HFF-Myc (cell line): ENCODE data around the gene CLK2.
"Not testable (repeated sequence)": the region's sequence is repeated elsewhere in the genome, so short reads cannot be mapped to it uniquely, and the experiment has no call there.

Experiments
- DNase-seq: peaks from one replicate; pipeline ENCODE4 v3.0.0-alpha.2; 2011; ENCODE audit warnings: low read depth; ENCODE audit errors: extremely low read depth
- H3K4me3 ChIP-seq: replicated peaks from 2 replicates; pipeline ENCODE4 v1.5.1; 2011; ENCODE audit warnings: low read depth, mild to moderate bottlenecking, control low read depth, low read length
- TF ChIP-seq, protein P1 (sequence below): IDR thresholded peaks from 2 replicates; pipeline ENCODE4 v1.5.1; 2012; ENCODE audit warnings: mild to moderate bottlenecking, low read depth, low read length, control low read depth; ENCODE audit errors: missing control alignments

The CLK2 gene

DNA sequence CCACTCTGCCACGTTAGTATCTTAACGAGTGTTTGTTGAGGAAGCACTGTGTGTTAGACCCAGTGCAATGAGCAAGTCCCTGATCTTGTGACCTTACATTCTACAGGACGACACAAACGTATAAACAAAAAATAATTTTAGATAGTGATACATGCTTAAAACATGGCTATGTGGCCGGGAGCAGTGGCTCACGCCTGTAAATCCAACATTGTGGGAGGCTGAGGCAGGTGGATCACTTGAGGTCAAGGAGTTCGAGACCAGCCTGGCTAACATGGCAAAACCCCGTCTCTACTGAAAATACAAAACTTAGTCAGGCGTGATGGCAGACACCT is 45.2 kb downstream of the CLK2 start:
- H3K4me3 ChIP-seq: peak overlapping the region; percentile 89
- DNase-seq: no peak
- TF ChIP-seq, protein P1, sequence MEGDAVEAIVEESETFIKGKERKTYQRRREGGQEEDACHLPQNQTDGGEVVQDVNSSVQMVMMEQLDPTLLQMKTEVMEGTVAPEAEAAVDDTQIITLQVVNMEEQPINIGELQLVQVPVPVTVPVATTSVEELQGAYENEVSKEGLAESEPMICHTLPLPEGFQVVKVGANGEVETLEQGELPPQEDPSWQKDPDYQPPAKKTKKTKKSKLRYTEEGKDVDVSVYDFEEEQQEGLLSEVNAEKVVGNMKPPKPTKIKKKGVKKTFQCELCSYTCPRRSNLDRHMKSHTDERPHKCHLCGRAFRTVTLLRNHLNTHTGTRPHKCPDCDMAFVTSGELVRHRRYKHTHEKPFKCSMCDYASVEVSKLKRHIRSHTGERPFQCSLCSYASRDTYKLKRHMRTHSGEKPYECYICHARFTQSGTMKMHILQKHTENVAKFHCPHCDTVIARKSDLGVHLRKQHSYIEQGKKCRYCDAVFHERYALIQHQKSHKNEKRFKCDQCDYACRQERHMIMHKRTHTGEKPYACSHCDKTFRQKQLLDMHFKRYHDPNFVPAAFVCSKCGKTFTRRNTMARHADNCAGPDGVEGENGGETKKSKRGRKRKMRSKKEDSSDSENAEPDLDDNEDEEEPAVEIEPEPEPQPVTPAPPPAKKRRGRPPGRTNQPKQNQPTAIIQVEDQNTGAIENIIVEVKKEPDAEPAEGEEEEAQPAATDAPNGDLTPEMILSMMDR: no peak

DNA sequence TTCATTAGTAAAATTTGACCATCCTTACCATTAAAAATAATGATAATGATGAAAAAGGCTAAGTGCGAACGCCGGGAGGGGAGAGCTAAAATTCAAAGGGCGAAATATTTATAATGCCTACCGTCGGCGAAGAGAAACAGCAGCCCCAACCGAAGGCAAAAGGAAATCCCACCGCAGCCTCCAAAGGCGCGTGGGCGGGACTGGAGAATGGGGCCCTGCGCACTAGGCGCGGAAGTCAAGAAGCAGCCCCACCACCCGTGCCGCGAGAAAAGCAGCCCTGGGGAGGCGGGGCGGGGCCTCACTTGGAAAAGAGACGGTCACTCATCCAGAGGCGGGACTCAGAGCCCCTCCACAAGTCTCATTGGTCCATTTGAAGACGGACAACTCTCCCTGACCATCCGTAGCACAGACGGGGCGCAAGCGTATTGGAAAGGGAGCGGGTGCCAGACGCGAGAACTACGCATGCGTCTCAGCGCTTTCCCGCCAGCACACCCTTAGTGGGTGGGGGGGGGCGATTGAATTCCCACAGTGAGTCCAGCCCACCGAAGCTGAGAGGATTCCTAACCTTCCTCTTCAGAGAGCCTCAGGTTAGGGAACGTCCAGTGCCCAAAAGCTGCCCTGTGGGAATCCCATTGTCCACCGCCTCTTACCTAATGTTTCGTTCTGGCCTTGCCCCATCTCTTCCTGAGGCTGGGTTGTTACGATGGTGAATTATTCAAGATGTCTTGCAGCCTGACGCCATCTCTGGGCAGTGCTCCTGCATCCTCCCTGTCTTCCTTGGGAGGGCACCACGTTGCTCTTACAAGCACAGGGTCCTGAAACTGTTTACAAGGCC is 45.8 kb downstream of the CLK2 start:
- H3K4me3 ChIP-seq: peak overlapping the region; percentile 89
- TF ChIP-seq, protein P1: no peak
- DNase-seq: peak; percentile 98

DNA sequence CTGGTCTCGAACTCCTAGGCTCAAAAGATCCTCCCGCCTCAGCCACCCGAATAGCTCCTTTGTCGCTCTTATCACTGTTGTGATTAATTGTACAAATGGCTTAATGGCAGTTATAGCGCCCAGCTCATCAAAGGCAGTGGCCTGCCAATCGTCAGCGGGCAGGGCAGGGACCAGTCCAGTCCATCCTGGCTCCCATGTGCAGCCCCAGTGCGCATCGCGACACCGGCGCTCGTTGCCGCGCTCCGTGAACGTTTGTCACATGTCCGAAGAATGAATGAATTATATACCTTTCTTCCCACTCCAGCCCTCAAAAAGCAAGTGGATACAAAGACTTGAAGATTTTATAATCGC is 46.4 kb downstream of the CLK2 start:
- DNase-seq: no peak
- TF ChIP-seq, protein P1: no peak
- peak overlapping the region; percentile 89 for H3K4me3 ChIP-seq

DNA sequence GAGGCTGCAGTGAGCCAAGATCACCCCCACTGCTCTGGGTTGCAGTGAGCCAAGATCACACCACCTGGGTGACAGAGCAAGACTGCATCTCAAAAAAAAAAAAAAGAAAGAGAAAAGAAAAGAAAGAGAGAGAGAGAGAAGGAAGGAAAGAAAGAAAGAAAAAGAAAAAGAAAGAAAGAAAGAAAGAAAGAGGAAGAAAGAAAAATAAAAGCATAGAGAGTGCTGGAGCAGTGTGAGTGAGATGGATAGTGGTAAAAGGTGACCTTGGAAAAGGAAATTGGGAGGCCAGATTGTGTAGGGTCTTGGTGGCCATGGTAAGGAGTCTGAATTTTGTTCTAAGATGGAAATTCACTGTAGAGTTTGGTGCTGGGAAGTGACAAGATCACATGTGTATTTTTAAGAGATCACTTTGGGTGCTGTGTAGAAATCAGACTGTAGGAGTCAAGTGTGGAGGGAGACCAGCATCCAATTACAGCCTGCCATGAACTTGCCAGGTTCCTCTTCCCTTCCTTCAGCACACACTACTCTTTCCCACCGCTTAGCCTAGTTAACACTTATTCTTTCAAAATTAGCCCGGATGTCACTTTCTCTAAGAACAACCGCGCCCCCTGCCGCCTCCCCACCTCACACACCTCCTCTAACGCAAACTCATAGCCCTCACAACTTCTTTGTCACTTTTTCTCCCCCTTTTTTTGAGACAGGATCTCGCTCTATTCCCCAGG is 47.0 kb downstream of the CLK2 start:
- no peak for DNase-seq
- peak overlapping the region; percentile 89 for H3K4me3 ChIP-seq
- TF ChIP-seq, protein P1: peak; percentile 59

DNA sequence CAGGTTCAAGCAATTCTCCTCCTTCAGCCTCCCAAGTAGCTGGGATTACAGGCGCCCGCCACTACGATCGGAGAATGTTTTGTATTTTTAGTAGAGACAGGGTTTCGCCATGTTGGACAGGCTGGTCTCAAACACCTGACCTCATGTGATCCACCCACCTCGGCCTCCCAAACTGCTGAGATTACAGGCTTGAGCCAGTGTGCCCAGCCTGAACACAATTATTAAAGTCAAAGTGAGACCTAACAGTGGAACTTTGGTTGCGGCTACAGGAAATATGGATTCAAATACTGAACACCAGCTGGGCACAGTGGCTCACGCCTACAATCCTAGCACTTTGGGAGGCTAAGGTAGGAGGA is 47.9 kb downstream of the CLK2 start:
- peak overlapping the region; percentile 89 for H3K4me3 ChIP-seq
- DNase-seq: not testable (repeated sequence)

DNA sequence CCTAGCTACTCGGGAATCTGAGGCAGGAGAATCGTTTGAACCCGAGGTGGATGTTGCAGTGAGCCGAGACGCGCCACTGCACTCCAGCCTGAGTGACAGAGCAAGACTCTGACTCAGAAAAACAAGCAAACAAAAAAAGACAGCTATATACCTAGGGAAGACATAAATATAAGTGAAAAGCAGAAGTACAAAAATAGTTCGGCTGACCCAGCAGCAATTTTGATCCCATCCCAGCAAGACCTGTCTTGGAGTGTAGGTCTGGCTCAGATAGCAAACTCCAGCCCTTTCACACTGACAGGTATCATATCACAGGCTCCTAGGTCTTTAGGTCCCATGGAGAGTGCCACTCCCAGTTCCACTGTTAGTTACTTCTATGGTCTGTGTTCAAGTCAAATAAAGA is 50.3 kb downstream of the CLK2 start:
- no peak for DNase-seq
- H3K4me3 ChIP-seq: no peak overlapping the region
- TF ChIP-seq, protein P1: no peak

DNA sequence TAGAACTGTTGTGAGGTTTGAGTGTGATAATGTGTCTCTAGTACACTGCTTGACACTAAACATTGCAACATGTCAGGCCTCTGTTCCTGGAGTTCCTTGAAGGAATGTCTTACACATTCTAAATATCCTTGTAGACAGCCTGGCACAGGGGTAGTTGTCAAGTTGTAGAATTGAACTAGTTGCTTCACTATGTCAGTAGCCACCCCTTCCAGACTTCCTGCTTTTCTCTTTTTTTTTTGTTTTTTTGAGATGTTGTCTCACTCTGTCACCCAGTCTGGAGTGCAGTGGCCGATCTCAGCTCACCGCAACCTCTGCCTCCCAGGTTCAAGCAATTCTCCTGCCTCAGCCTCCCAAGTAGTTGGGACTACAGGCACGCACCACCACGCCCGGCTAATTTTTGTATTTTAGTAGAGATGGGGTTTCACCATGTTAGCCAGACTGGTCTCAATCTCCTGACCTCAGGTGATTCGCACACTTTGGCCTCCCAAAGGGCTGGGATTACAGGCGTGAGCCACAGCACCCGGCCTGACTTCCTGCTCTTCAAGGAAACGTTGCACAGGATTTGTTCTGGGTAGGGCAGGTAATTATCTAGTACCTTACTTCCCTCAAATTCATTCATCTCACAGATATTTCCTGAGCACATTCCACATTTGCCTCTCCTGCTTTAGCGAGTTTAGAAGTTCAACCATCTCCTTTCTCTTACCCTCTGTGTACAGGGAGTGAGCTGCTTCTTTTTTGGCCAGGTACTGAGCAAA is 52.9 kb downstream of the CLK2 start:
- DNase-seq, H3K4me3 ChIP-seq: not testable (repeated sequence)
